Fibroblast of skin of left quadriceps (primary cell): ENCODE results near the gene SPINK5.

Experiments used
- DNase-seq, 2 experiments: peaks; one replicate each; pipeline ENCODE4 v3.0.0-alpha.2; 2013; ENCODE audit warnings: low read depth in 2 of 2

Gene SPINK5

GRCh38 chr5:148091991-148092964 lies 28.5 kb downstream of the SPINK5 start:
- no peak for DNase-seq

- no peak for DNase-seq
These were observed 30.6 kb downstream of the SPINK5 start for GRCh38 chr5:148094336-148094735.

GRCh38 chr5:148104226-148104625 lies 40.4 kb downstream of the SPINK5 start:
- DNase-seq: no peak

- no peak for DNase-seq
These were observed 43.8 kb downstream of the SPINK5 start for GRCh38 chr5:148107608-148108007.

GRCh38 chr5:148113243-148113642 lies 49.5 kb downstream of the SPINK5 start:
- DNase-seq: no peak

- DNase-seq: no peak
These were observed 56.5 kb downstream of the SPINK5 start for GRCh38 chr5:148120317-148120716.

- DNase-seq: no peak
These were observed 61.9 kb downstream of the SPINK5 start for GRCh38 chr5:148125641-148126040.

- no peak for DNase-seq
These were observed 71.6 kb downstream of the SPINK5 start for GRCh38 chr5:148135091-148136048.

GRCh38 chr5:148140846-148141245 lies 77.1 kb downstream of the SPINK5 start:
- DNase-seq: no peak

GRCh38 chr5:148141645-148142044 lies 77.9 kb downstream of the SPINK5 start:
- no peak for DNase-seq

- no peak for DNase-seq
These were observed 82.1 kb downstream of the SPINK5 start for GRCh38 chr5:148145916-148146315.

- DNase-seq: no peak
These were observed 82.7 kb downstream of the SPINK5 start for GRCh38 chr5:148146487-148146886.

- DNase-seq: no peak
These were observed 83.6 kb downstream of the SPINK5 start for GRCh38 chr5:148147415-148147814.

- DNase-seq: no peak
These were observed 88.1 kb downstream of the SPINK5 start for GRCh38 chr5:148151872-148152271.

- DNase-seq: no peak
These were observed 89.0 kb downstream of the SPINK5 start for GRCh38 chr5:148152781-148153180.

- DNase-seq: no peak
These were observed 92.8 kb downstream of the SPINK5 start for GRCh38 chr5:148156609-148157008.

- DNase-seq: no peak
These were observed 98.3 kb downstream of the SPINK5 start for GRCh38 chr5:148162038-148162437.

GRCh38 chr5:148163345-148163744 lies 99.6 kb downstream of the SPINK5 start:
- no peak for DNase-seq

- DNase-seq: no peak
These were observed 102.9 kb downstream of the SPINK5 start for GRCh38 chr5:148166550-148167283.

- DNase-seq: no peak
These were observed 104.5 kb downstream of the SPINK5 start, which contains the start of gene SPINK14 for GRCh38 chr5:148168246-148168645. Gene SPINK14, plus strand, starts transcription at chr5:148168546. Its CDS starts 1,187 bp downstream, at chr5:148169733.

- DNase-seq: no peak
These were observed 108.6 kb downstream of the SPINK5 start for GRCh38 chr5:148172377-148172776.
